Endothelial cell of umbilical vein (primary cell): Measurements from ENCODE around the gene ABCB10. TPM values are rescaled to one million over a fixed set of nuclear protein-coding genes. Genes with fewer than 3 reads are reported as not detected.

Experiments
- BruUV-seq: library from RNA; stranded (reverse); fragments of 400-500 nt; replicated peaks from 2 replicates; lab custom pipeline; 2021; lab: Mats Ljungman, UMichigan
- CTCF ChIA-PET: fragments of 300-600, 350-600 bp; sonication (Branson Sonifier 250); formaldehyde crosslinking; loops from one replicate; lab custom pipeline; 2021; ENCODE audit warnings: antibody characterized with exemption, inconsistent platforms; lab: Charles Lee
- POLR2A ChIA-PET: fragments of 300-600, 350-600 bp; sonication (Branson Sonifier 250); formaldehyde crosslinking; loops from one replicate; lab custom pipeline; 2021; ENCODE audit warnings: antibody characterized with exemption, inconsistent platforms; lab: Charles Lee
- DNase-seq: peaks from one replicate; pipeline ENCODE4 v3.0.0-alpha.2; 2011; ENCODE audit warnings: low read depth, low spot score
- FAIRE-seq: peaks from 2 replicates; lab custom pipeline; 2011; peaks lifted over from hg19 to GRCh38; lab: Jason Lieb, UNC
- H2AFZ ChIP-seq: 2 replicates; pipeline ENCODE4 v1.6.0; 2012; ENCODE audit warnings: low read depth, low read length, control low read depth, inconsistent platforms
- H3K27ac ChIP-seq: 2 replicates; pipeline ENCODE4 v1.5.1; 2011; ENCODE audit warnings: low read depth, mild to moderate bottlenecking, control low read depth, low read length, moderate library complexity; ENCODE audit not compliant: insufficient read depth
- H3K27me3 ChIP-seq, 2 experiments: 2 replicates each; pipeline versions ENCODE4 v1.6.0 to v1.6.1; 2011; ENCODE audit warnings: low read length in 2 of 2, mixed read lengths in 1 of 2; ENCODE audit not compliant: control insufficient read depth in 2 of 2, insufficient read depth in 2 of 2
- H3K36me3 ChIP-seq, 2 experiments: 2 replicates in 1 of 2; 3 replicates in 1 of 2; pipeline ENCODE4 v1.5.1; 2011; ENCODE audit warnings: low read length in 2 of 2, mild to moderate bottlenecking in 1 of 2, moderate library complexity in 1 of 2; ENCODE audit not compliant: control insufficient read depth in 2 of 2, insufficient read depth in 2 of 2; ENCODE audit errors: extremely low read depth in 1 of 2
- H3K4me1 ChIP-seq: 3 replicates; pipeline ENCODE4 v1.5.1; 2011; ENCODE audit warnings: mild to moderate bottlenecking, low read length; ENCODE audit not compliant: control insufficient read depth, insufficient read depth; ENCODE audit errors: extremely low read depth
- H3K4me2 ChIP-seq: 2 replicates; pipeline ENCODE4 v1.6.1; 2011; ENCODE audit warnings: low read length, control low read depth, mixed read lengths; ENCODE audit not compliant: insufficient read depth
- H3K4me3 ChIP-seq, 3 experiments: fragments of 200-600 bp in 1 of 3; sonication (generic), shearing (Covaris generic) in 1 of 3; replicated peaks in 1 of 3; 2 replicates each; pipeline ENCODE4 v1.5.1; 2011 to 2016; ENCODE audit warnings: control low read depth in 3 of 3, low read length in 3 of 3, mild to moderate bottlenecking in 2 of 3, inconsistent platforms in 1 of 3, low read depth in 1 of 3, moderate library complexity in 1 of 3; ENCODE audit not compliant: insufficient read depth in 1 of 3
- H3K79me2 ChIP-seq: 2 replicates; pipeline ENCODE4 v1.6.0; 2012; ENCODE audit warnings: low read length, inconsistent platforms; ENCODE audit not compliant: control insufficient read depth, insufficient read depth
- H3K9ac ChIP-seq: replicated peaks from 2 replicates; pipeline ENCODE3; 2011; ENCODE audit warnings: low read length, control low read depth; ENCODE audit not compliant: insufficient read depth; ENCODE audit errors: extremely low read depth
- H3K9me1 ChIP-seq: replicated peaks from 3 replicates; pipeline ENCODE4 v1.6.0; 2011; ENCODE audit warnings: mild to moderate bottlenecking, low read length; ENCODE audit not compliant: control insufficient read depth, insufficient read depth; ENCODE audit errors: extremely low read depth
- H3K9me3 ChIP-seq: replicated peaks from 2 replicates; pipeline ENCODE4 v1.5.1; 2012; ENCODE audit warnings: low read length, inconsistent platforms; ENCODE audit not compliant: control insufficient read depth, insufficient read depth
- H4K20me1 ChIP-seq: replicated peaks from 2 replicates; pipeline ENCODE3; 2011; ENCODE audit warnings: mild to moderate bottlenecking, low read length; ENCODE audit not compliant: control insufficient read depth, insufficient read depth; ENCODE audit errors: extremely low read depth
- CTCF ChIP-seq, 2 donors: IDR thresholded peaks; 1 replicate in 1 of 2; 2 replicates in 1 of 2; pipeline ENCODE4 v1.5.1; 2011; ENCODE audit warnings: low read length in 2 of 2, mild to moderate bottlenecking in 2 of 2, moderate library complexity in 2 of 2, control low read depth in 1 of 2, inconsistent platforms in 1 of 2, low read depth in 1 of 2; ENCODE audit not compliant: insufficient read depth in 1 of 2; ENCODE audit errors: extremely low read depth in 1 of 2
- EZH2 ChIP-seq: IDR thresholded peaks from 2 replicates; pipeline ENCODE4 v1.6.1; 2012; ENCODE audit warnings: borderline replicate concordance, low read depth, mild to moderate bottlenecking, moderate library complexity, low read length, inconsistent platforms; ENCODE audit not compliant: severe bottlenecking
- FOS ChIP-seq: IDR thresholded peaks from 2 replicates; pipeline ENCODE4 v1.6.1; 2011; ENCODE audit warnings: mild to moderate bottlenecking, low read length, moderate library complexity, borderline replicate concordance; ENCODE audit not compliant: insufficient read depth
- GATA2 ChIP-seq: IDR thresholded peaks from 2 replicates; pipeline ENCODE4 v1.7.0; 2011; ENCODE audit warnings: low read depth, mild to moderate bottlenecking, moderate library complexity, mixed read lengths, low read length; ENCODE audit not compliant: insufficient read length, insufficient read depth
- JUN ChIP-seq: IDR thresholded peaks from 2 replicates; pipeline ENCODE4 v1.6.1; 2011; ENCODE audit warnings: borderline replicate concordance, low read depth; ENCODE audit not compliant: insufficient read length, insufficient read depth
- MAX ChIP-seq: IDR thresholded peaks from 2 replicates; pipeline ENCODE4 v1.6.1; 2011; ENCODE audit not compliant: insufficient read depth, insufficient read length
- MYC ChIP-seq: IDR thresholded peaks from one replicate; pipeline ENCODE4 v1.6.1; 2011; ENCODE audit warnings: mild to moderate bottlenecking, low read depth, low read length
- POLR2A ChIP-seq: IDR thresholded peaks from 2 replicates; pipeline ENCODE4 v1.6.1; 2012; ENCODE audit warnings: low read depth, mild to moderate bottlenecking, control low read depth, low read length
- POLR2AphosphoS5 ChIP-seq: IDR thresholded peaks from 2 replicates; pipeline ENCODE4 v1.6.1; 2012; ENCODE audit warnings: low read depth, mild to moderate bottlenecking, control low read depth, low read length, moderate library complexity; ENCODE audit not compliant: insufficient read depth
- dilution Hi-C: fragments of 300-500 bp; cut with MboI; formaldehyde crosslinking; loops from one replicate; pipeline ENCODE4 v1.15.0; 2019; ENCODE audit warnings: low sequenced_read_pairs; ENCODE audit not compliant: extremely low pct_ligation_motif_present
- intact Hi-C: fragments of 100-400 bp; cut with micrococcal nuclease; formaldehyde crosslinking; loops from one replicate; pipeline ENCODE4 v1.10.0; 2022
- polyA plus RNA-seq, 4 experiments: library from polyadenylated mRNA; depleted of rRNA in 3 of 4; stranded (reverse) in 3 of 4; unstranded in 1 of 4; fragments of >200 nt; gene quantifications; 2 replicates each; pipeline versions ENCODE4 v1.2.1 to v1.2.3, GENCODE V29; 2011 to 2012; ENCODE audit warnings: missing spikeins in 1 of 4
- total RNA-seq: library from RNA; stranded (reverse); gene quantifications from 2 replicates; pipeline ENCODE4 v1.2.3, GENCODE V29; 2021

The ABCB10 gene
- total and polyA plus RNA-seq, 2 donors (not counting 3 experiments of a cell fraction or from before 2014, with no cell fraction given) = 6.0 to 19.4 TPM

- BruUV-seq = no TSS peak
- dilution Hi-C loops = no loop called here
- no peaks in the 10 kb centered on the region for H3K9me1 ChIP-seq
These were observed 48.9 kb upstream of the ABCB10 start for GRCh38 chr1:229607370-229607769.

More at GRCh38 chr1:229607370-229607769, 48.9 kb upstream of the ABCB10 start:
- intact Hi-C loops = no loop called here
- DNase-seq (no peak), FAIRE-seq (no peak)
- Histone ChIP-seq H3K4me1 (no peaks in the 10 kb centered on the region), H2AFZ (no peak overlapping the region), H3K9ac (no peak overlapping the region), H3K36me3 (peaks cover 8 to 24% of the 10 kb centered on the region in 2 experiments), H3K27ac (no peak overlapping the region), H3K9me3 (no peaks in the 10 kb centered on the region), H3K79me2 (no peaks in the 10 kb centered on the region), H3K4me3 (no peak overlapping the region), H3K27me3 (no peaks in the 10 kb centered on the region), H3K4me2 (no peak overlapping the region), H4K20me1 (no peaks in the 10 kb centered on the region)
- CTCF ChIA-PET = interaction anchor here (1.9 kb wide), 1 partner anchor 48 kb away, joined by 5 read pairs; the partner anchor contains the start of gene ABCB10
- TF ChIP-seq MAX (no peak), POLR2A (no peak), GATA2 (no peak), FOS (no peak), POLR2AphosphoS5 (no peak), JUN (no peak), MYC (no peak), CTCF (IDR thresholded peaks at IDR 0.05; ENCODE audit: extremely low read depth in 1 of 2, insufficient read depth in 1 of 2, low read depth in 1 of 2, low read length in 2 of 2) (no peak), EZH2 (no peak)
- POLR2A ChIA-PET = no interaction called here
